Measurements from ENCODE around the gene SNX13.

SNX13 gene

GRCh38 chr7:17934094-17934493 lies 6.2 kb downstream of the SNX13 start:
- DNase-seq (ENCODE audit: low spot score), result no peak
- in situ Hi-C loops (cut with MboI; ENCODE audit: low pct_unique_long_range_greater_than_20kb, low sequenced_read_pairs, unreplicated experiment), result no loop called here
- no peak for TF ChIP-seq CTCF (IDR thresholded peaks at IDR 0.05; ENCODE audit: extremely low read depth, insufficient read depth, missing control alignments)

GRCh38 chr7:17932770-17933169 lies 7.5 kb downstream of the SNX13 start:
- TF ChIP-seq CTCF (IDR thresholded peaks at IDR 0.05; ENCODE audit: extremely low read depth, insufficient read depth, missing control alignments), result no peak
- no peak for DNase-seq (ENCODE audit: low spot score)
- in situ Hi-C loops (cut with MboI; ENCODE audit: low pct_unique_long_range_greater_than_20kb, low sequenced_read_pairs, unreplicated experiment), result no loop called here

- TF ChIP-seq CTCF (IDR thresholded peaks at IDR 0.05; ENCODE audit: extremely low read depth, insufficient read depth, missing control alignments), result no peak
- in situ Hi-C loops (cut with MboI; ENCODE audit: low pct_unique_long_range_greater_than_20kb, low sequenced_read_pairs, unreplicated experiment), result no loop called here
- no peak for DNase-seq (ENCODE audit: low spot score)
Observed at GRCh38 chr7:17931069-17931468, 9.2 kb downstream of the SNX13 start.

GRCh38 chr7:17930546-17930945 lies 9.7 kb downstream of the SNX13 start:
- in situ Hi-C loops (cut with MboI; ENCODE audit: low pct_unique_long_range_greater_than_20kb, low sequenced_read_pairs, unreplicated experiment), result no loop called here
- DNase-seq (ENCODE audit: low spot score), result no peak
- no peak for TF ChIP-seq CTCF (IDR thresholded peaks at IDR 0.05; ENCODE audit: extremely low read depth, insufficient read depth, missing control alignments)

- no peak for DNase-seq (ENCODE audit: low spot score)
- in situ Hi-C loops (cut with MboI; ENCODE audit: low pct_unique_long_range_greater_than_20kb, low sequenced_read_pairs, unreplicated experiment), result no loop called here
- no peak for TF ChIP-seq CTCF (IDR thresholded peaks at IDR 0.05; ENCODE audit: extremely low read depth, insufficient read depth, missing control alignments)
Observed at GRCh38 chr7:17929647-17930395, 10.5 kb downstream of the SNX13 start.

- DNase-seq (ENCODE audit: low spot score), result no peak
- TF ChIP-seq CTCF (IDR thresholded peaks at IDR 0.05; ENCODE audit: extremely low read depth, insufficient read depth, missing control alignments), result no peak
- in situ Hi-C loops (cut with MboI; ENCODE audit: low pct_unique_long_range_greater_than_20kb, low sequenced_read_pairs, unreplicated experiment), result no loop called here
Observed at GRCh38 chr7:17928055-17928454, 12.2 kb downstream of the SNX13 start.

Data from GM13977 (cell line).